HG03060 (cell line): ENCODE measurements around the gene PGAM2.
"Not testable (repeated sequence)": the region's sequence is repeated elsewhere in the genome, so short reads cannot be mapped to it uniquely, and the experiment has no call there.

Source experiments
- ATAC-seq: cut with Tn5 transposase; IDR thresholded peaks from one replicate; pipeline ENCODE4 v1.9.1; 2021; ENCODE audit warnings: low read depth, moderate number of reproducible peaks; ENCODE audit not compliant: unreplicated experiment

PGAM2 gene

DNA sequence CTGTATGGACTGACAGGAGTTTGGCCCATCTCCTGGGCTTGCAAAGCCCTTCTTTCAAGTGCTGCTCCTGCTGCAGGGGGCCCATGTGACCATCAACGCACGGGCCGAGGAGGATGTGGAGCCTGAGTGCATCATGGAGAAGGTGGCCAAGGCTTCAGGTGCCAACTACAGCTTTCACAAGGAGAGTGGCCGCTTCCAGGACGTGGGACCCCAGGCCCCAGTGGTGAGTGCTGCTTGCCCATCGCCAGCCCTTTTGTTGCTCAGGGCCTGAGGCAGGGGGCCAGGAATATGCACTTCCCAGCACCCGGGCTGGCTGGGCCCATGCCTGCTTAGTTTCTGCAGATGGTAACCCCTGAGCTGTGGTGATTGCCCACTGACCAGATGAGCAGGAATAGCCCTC lies 8.7 kb downstream of the PGAM2 start:
- ATAC-seq = no peak

GRCh38 chr7:44052771-44053365 lies 12.5 kb downstream of the PGAM2 start:
- no peak for ATAC-seq

GRCh38 chr7:44051611-44052220 lies 13.7 kb downstream of the PGAM2 start:
- ATAC-seq = no peak

DNA sequence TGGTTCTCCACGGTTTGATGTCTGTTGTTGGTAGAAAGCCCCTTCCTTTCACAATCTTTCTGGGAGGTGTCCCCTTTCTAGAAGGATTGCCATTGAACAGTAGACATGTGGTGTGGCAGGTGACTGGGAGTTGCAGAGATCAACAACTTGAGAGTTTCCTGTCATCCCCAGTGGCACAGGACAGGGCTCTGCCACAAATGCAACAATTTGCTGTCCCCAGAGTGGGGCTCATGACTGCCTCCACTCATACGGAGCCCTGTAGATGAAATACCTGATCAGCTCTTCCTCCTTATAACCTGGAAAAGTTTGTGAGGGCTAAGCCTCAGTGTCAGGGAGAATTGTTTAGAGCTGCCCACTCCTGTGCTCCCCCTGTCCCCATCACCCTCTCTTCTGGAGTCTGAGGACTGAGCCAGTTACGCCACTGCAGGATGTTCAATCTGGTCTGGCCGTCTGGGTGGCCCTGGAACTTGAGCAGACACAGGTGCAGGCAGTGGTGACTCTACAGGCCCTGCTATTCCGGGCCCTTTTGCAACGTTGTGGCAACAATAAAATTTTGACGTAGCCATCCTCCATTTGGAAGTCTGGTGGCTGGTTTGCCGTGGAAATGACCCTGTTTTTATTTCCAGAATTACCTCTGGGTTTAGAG lies 14.3 kb downstream of the PGAM2 start:
- ATAC-seq = no peak

GRCh38 chr7:44050121-44050914 lies 15.0 kb downstream of the PGAM2 start:
- ATAC-seq = no peak

DNA sequence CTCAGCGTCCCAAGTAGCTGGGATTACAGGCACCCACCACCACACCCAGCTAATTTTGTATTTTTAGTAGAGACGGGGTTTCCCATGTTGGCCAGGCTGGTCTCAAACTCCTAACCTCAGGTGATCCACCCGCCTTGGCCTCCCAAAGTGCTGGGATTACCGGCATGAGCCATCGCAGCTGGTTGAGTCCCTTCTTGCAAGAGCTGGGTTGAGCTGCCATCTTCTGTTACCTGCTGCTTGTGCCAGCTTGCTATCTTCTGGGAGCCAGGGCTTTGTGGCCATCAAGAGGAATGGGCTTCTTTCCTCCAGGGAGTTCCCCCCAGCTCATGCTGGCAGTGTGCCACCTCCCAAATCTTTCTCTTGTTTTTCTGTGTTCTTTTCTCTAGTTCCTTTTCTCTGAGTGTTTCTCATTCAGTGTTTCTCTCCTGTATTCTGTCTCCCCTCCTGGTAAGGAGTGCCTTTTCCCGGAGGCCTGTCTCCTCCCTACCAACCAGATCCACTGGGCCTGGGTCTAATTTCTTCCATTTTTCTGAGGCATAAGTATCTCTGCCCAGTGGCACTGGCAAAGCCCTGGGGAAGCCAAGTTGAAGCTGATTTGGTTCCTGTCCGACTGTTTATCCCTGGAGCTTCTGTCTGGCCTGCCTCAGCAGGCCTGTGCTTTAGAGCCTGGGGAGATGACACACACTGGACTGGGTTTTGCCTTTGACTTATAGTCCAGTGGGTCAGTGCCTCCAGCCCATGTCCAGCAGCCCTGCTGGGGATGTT lies 17.2 kb downstream of the PGAM2 start:
- no peak for ATAC-seq

GRCh38 chr7:44046321-44047061 lies 18.9 kb downstream of the PGAM2 start:
- ATAC-seq = peak; percentile 41

- ATAC-seq = no peak
These were observed 19.9 kb downstream of the PGAM2 start for GRCh38 chr7:44045226-44046014.

DNA sequence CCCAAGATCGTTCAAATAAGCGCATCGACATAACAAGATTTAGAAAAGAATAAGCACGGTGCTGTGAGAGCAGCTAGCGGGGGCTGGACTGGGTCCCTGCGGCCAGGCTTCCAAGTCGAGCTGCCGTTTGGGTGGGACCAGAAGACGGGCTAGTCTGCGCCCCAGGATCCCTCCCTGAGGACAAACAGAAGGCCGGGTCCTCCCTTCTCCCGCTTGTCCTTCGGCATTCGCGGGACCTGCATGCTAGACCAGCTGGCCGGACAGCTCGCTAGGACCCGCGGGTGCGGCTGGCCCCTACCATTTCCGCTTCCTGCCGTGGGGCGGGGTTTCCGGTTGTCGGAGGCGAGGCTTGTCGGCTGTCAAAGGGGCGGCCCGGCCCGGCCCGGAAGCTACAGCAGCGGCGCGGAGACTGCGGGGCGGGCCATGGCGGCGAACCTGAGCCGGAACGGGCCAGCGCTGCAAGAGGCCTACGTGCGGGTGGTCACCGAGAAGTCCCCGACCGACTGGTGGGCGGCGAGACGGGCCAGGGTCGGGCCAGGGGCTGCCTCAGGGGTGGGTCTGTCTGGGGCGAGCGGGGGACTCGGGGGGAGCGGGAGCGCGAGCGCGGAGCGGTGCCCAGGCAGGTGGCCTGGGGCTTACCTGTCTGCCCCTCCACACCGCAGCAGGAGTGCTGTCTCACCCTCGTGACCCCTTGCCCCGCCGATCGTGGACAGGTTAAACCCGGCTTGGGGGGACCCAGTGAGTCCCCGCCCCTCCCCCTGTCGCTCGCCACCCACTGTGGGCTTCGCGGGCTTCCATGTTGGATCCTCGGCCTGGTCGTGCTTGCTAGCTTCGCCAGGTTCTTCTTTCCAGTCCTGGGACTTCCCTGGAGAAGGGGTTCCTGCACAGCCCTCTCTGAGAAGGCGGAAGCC lies 20.8 kb downstream of the PGAM2 start, which contains the start of gene DBNL:
Gene DBNL (plus strand): TSS at position 388 of the 911 bp plus-strand sequence. CDS start 36 bp downstream, at position 424.
- ATAC-seq = peak; percentile 47

DNA sequence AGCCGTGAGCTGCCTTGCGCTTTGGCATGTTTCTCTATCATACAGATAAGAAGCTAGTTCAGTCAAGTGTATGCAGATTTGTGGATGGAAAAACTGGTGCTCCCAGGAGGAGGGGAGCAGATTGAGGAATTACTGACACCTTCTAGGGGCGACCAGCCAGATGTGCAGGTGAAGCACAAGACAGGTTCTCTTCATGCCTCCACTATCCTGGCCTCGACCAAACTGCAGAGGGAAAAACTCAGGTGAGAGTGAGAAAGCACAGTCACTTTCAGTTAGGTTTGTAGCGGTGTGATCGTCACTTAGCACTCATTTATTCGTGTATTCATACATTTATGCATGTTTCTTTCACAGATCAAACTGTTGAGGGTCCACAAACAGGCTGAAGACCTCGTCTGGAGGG lies 21.5 kb downstream of the PGAM2 start:
- no peak for ATAC-seq

GRCh38 chr7:44042221-44042620 lies 23.1 kb downstream of the PGAM2 start:
- ATAC-seq = no peak

DNA sequence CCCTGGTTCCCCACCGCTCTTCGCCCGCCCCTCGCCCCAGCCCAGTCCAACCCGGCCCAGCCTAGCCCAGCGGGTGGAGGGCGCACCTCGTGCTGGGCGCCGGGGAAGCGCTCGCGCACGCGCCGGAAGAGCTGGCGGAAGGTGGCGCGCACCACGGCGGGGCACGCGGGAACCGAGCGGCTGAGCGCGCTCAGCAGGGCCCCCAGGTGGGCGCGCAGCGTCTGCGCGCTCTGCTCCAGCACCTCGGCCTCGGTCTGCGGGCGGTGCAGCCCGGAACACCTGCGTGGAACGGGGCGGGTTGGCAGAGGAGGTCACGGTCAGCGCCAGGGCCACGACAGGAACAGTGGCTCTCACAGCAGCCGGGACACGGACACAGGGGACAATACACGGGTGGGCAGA lies 24.9 kb downstream of the PGAM2 start:
- not testable (repeated sequence) for ATAC-seq

DNA sequence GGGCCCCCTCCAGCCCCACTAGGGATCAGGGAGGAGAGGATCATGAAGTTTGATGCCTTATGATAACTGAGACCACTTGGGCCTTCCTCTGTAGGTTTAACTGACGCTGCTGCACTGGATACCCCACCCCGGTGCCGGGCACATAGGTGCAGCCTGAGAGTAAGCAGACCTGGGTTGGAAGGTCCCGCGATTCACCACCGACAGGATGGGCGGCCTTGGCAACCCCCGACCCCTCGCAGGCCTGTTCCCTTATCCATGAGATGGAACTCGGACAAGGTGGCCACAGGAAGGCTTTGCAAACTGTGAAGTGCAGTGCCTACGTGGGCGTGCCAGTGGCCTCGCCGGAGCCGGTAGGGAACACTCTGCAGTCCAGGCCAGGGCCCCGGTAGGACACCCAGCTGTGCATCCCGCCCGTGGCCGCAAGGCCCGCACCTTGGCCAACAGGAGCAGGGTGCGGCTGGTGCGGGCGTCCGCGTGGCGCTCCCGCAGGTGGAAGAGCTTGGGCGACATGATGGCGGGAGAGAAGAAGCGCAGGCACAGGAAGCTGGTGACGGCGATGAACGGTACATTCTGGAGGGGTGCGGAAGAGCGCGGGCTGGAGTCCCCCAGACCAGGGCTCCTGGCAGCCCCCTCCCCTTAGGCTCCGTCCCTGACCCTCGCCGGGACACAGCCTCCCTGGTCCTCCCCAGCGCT lies 25.4 kb downstream of the PGAM2 start:
- not testable (repeated sequence) for ATAC-seq

- peak; percentile 50 for ATAC-seq
These were observed 26.3 kb downstream of the PGAM2 start for GRCh38 chr7:44038961-44039558.

DNA sequence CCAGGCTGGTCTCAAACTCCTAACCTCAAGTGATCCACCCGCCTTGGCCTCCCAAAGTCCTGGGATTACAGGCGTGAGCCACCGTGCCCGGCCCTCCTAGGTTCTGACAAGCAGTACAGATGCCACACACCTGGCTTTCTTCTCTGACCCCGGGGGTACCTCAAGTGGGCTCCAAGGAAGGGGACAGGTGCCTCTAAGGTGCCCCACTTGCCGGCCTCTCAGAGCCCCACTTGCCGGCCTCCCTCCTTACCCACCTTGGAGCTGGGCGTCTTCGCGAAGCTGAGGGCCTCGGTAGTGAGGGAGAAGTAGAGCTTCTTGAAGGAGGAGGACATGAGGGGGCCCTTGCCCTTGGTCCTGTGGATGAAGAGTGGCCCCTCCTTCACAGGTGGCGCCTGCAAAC lies 26.8 kb downstream of the PGAM2 start:
- ATAC-seq = not testable (repeated sequence)

DNA sequence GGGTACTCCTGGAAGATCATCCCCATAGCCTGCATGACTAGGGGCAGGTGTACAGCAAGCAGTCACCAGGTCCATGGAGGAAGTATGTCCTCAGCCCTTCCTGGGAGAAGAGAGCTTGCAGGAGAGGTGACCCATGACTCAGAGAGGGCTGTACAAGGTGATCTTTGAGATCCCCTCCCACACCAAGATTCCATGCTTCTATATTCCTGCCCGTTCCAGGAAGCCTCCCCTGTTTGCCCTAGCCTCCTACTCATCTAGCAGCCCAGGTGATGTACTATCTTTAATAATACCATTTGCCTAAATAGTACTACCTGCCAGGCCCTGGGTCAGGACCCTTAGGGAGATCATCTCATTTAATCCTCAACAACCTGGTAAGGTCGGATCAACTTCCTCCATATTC lies 27.4 kb downstream of the PGAM2 start:
- not testable (repeated sequence) for ATAC-seq

GRCh38 chr7:44036364-44036763 lies 29.0 kb downstream of the PGAM2 start:
- not testable (repeated sequence) for ATAC-seq
